ENCODE data around the gene AVPR2.

Gene AVPR2

GRCh38 chrX:153951683-153952372 is 47.4 kb downstream of the AVPR2 start:
- no peak for ATAC-seq
- TF ChIP-seq OSR1 (CRISPR knock-in tag; IDR thresholded peaks at IDR 0.05), result no peak
- TF ChIP-seq TSHZ2 (CRISPR knock-in tag; IDR thresholded peaks at IDR 0.05), result no peak
- TF ChIP-seq BACH2 (CRISPR knock-in tag; IDR thresholded peaks at IDR 0.05; ENCODE audit: borderline replicate concordance), result no peak
- TF ChIP-seq ZFP30 (CRISPR knock-in tag; IDR thresholded peaks at IDR 0.05), result no peak
- TF ChIP-seq ZNF8 (CRISPR knock-in tag; IDR thresholded peaks at IDR 0.05), result no peak
- no peak for TF ChIP-seq CREB5 (CRISPR knock-in tag; IDR thresholded peaks at IDR 0.05; ENCODE audit: low read depth)
- TF ChIP-seq PPARA (CRISPR knock-in tag; IDR thresholded peaks at IDR 0.05; ENCODE audit: borderline replicate concordance), result no peak

- ATAC-seq, result no peak
- TF ChIP-seq ZC3H10 (CRISPR knock-in tag; IDR thresholded peaks at IDR 0.05), result no peak
- TF ChIP-seq ESRRG (CRISPR knock-in tag; IDR thresholded peaks at IDR 0.05), result no peak
- no peak for TF ChIP-seq TCF4 (CRISPR knock-in tag; IDR thresholded peaks at IDR 0.05; ENCODE audit: borderline replicate concordance)
- TF ChIP-seq TSHZ2 (CRISPR knock-in tag; IDR thresholded peaks at IDR 0.05), result no peak
- TF ChIP-seq ARNTL (CRISPR knock-in tag; IDR thresholded peaks at IDR 0.05; ENCODE audit: borderline replicate concordance, low read depth), result no peak
- no peak for TF ChIP-seq CREB5 (CRISPR knock-in tag; IDR thresholded peaks at IDR 0.05; ENCODE audit: low read depth)
- no peak for TF ChIP-seq ZFP30 (CRISPR knock-in tag; IDR thresholded peaks at IDR 0.05)
- TF ChIP-seq RARB (CRISPR knock-in tag; IDR thresholded peaks at IDR 0.05), result no peak
- TF ChIP-seq CSRNP3 (CRISPR knock-in tag; IDR thresholded peaks at IDR 0.05), result no peak
- no peak for TF ChIP-seq PATZ1 (CRISPR knock-in tag; IDR thresholded peaks at IDR 0.05; ENCODE audit: borderline replicate concordance)
- TF ChIP-seq ZNF8 (CRISPR knock-in tag; IDR thresholded peaks at IDR 0.05), result no peak
- no peak for TF ChIP-seq SNAI2 (CRISPR knock-in tag; IDR thresholded peaks at IDR 0.05)
- TF ChIP-seq POU6F1 (CRISPR knock-in tag; IDR thresholded peaks at IDR 0.05; ENCODE audit: borderline replicate concordance, low read depth), result no peak
- no peak for TF ChIP-seq TOX (CRISPR knock-in tag; IDR thresholded peaks at IDR 0.05; ENCODE audit: borderline replicate concordance)
- no peak for TF ChIP-seq GLIS3 (CRISPR knock-in tag; IDR thresholded peaks at IDR 0.05)
- TF ChIP-seq BACH2 (CRISPR knock-in tag; IDR thresholded peaks at IDR 0.05; ENCODE audit: borderline replicate concordance), result no peak
- TF ChIP-seq ZNF565 (CRISPR knock-in tag; conservative IDR thresholded peaks at IDR 0.05; ENCODE audit: low read depth), result no peak
- no peak for TF ChIP-seq OSR1 (CRISPR knock-in tag; IDR thresholded peaks at IDR 0.05)
- no peak for TF ChIP-seq ZNF70 (CRISPR knock-in tag; IDR thresholded peaks at IDR 0.05)
These were observed 48.0 kb downstream of the AVPR2 start for GRCh38 chrX:153952373-153953026.
